Effector memory CD4-positive, alpha-beta T cell (primary cell): Measurements from ENCODE around the gene CDH10.

Source experiments
- DNase-seq, 3 donors: peaks; one replicate each; pipeline ENCODE4 v3.0.0-alpha.2; 2020
- H3K27ac ChIP-seq: 2 replicates; pipeline ENCODE4 v1.7.0; 2013; ENCODE audit warnings: mild to moderate bottlenecking, low read length, moderate library complexity; ENCODE audit not compliant: insufficient read depth, poor library complexity, severe bottlenecking
- H3K27me3 ChIP-seq: replicated peaks from 2 replicates; pipeline ENCODE4 v1.7.0; 2013; ENCODE audit warnings: mild to moderate bottlenecking, low read length; ENCODE audit not compliant: insufficient read depth, control insufficient read depth, poor library complexity, severe bottlenecking
- H3K36me3 ChIP-seq: 2 replicates; pipeline ENCODE4 v1.7.0; 2013; ENCODE audit warnings: mild to moderate bottlenecking, low read length, moderate library complexity; ENCODE audit not compliant: control insufficient read depth, insufficient read depth
- H3K4me1 ChIP-seq: 2 replicates; pipeline ENCODE4 v1.7.0; 2013; ENCODE audit warnings: low read length, mild to moderate bottlenecking; ENCODE audit not compliant: control insufficient read depth, insufficient read depth, poor library complexity, severe bottlenecking
- H3K4me3 ChIP-seq: 2 replicates; pipeline ENCODE4 v1.7.0; 2013; ENCODE audit warnings: low read length, low read depth, mild to moderate bottlenecking; ENCODE audit not compliant: insufficient read depth, poor library complexity, severe bottlenecking
- H3K9me3 ChIP-seq: 2 replicates; pipeline ENCODE4 v1.7.0; 2013; ENCODE audit warnings: mild to moderate bottlenecking, low read length, moderate library complexity; ENCODE audit not compliant: control insufficient read depth

CDH10 gene

GRCh38 chr5:24615159-24615558, 29.6 kb downstream of the CDH10 start:
- Histone ChIP-seq H3K9me3 (no peaks in the 10 kb centered on the region), H3K4me3 (no peak overlapping the region), H3K36me3 (no peaks in the 10 kb centered on the region), H3K27ac (no peak overlapping the region), H3K4me1 (no peaks in the 10 kb centered on the region), H3K27me3 (no peaks in the 10 kb centered on the region)
- DNase-seq = no peak

GRCh38 chr5:24609706-24610105, 35.1 kb downstream of the CDH10 start:
- H3K27me3 ChIP-seq = no peaks in the 10 kb centered on the region
- H3K36me3 ChIP-seq = no peaks in the 10 kb centered on the region
- no peak overlapping the region for H3K27ac ChIP-seq
- H3K9me3 ChIP-seq = peaks cover 4% of the 10 kb centered on the region
- no peaks in the 10 kb centered on the region for H3K4me1 ChIP-seq
- no peak for DNase-seq
- H3K4me3 ChIP-seq = no peak overlapping the region

- Histone ChIP-seq H3K4me1 (no peaks in the 10 kb centered on the region), H3K27me3 (no peaks in the 10 kb centered on the region), H3K4me3 (no peak overlapping the region), H3K27ac (no peak overlapping the region), H3K9me3 (peaks cover 4% of the 10 kb centered on the region), H3K36me3 (no peaks in the 10 kb centered on the region)
- no peak for DNase-seq
Observed at GRCh38 chr5:24606971-24607370, 37.8 kb downstream of the CDH10 start.

- no peaks in the 10 kb centered on the region for H3K36me3 ChIP-seq
- H3K27me3 ChIP-seq = no peaks in the 10 kb centered on the region
- H3K27ac ChIP-seq = no peak overlapping the region
- H3K9me3 ChIP-seq = peaks cover 4% of the 10 kb centered on the region
- H3K4me3 ChIP-seq = no peak overlapping the region
- no peaks in the 10 kb centered on the region for H3K4me1 ChIP-seq
- DNase-seq = no peak
Observed at GRCh38 chr5:24602188-24602587, 42.6 kb downstream of the CDH10 start.

GRCh38 chr5:24598956-24599355, 45.8 kb downstream of the CDH10 start:
- no peaks in the 10 kb centered on the region for H3K27me3 ChIP-seq
- H3K9me3 ChIP-seq = no peaks in the 10 kb centered on the region
- no peaks in the 10 kb centered on the region for H3K36me3 ChIP-seq
- no peak for DNase-seq
- H3K27ac ChIP-seq = no peak overlapping the region
- no peak overlapping the region for H3K4me3 ChIP-seq
- no peaks in the 10 kb centered on the region for H3K4me1 ChIP-seq

- no peak for DNase-seq
- no peaks in the 10 kb centered on the region for H3K4me1 ChIP-seq
- H3K27ac ChIP-seq = no peak overlapping the region
- no peaks in the 10 kb centered on the region for H3K27me3 ChIP-seq
- H3K9me3 ChIP-seq = no peaks in the 10 kb centered on the region
- H3K36me3 ChIP-seq = no peaks in the 10 kb centered on the region
- no peak overlapping the region for H3K4me3 ChIP-seq
Observed at GRCh38 chr5:24595329-24595728, 49.4 kb downstream of the CDH10 start.

- H3K36me3 ChIP-seq = no peaks in the 10 kb centered on the region
- H3K27ac ChIP-seq = no peak overlapping the region
- H3K4me1 ChIP-seq = no peaks in the 10 kb centered on the region
- no peaks in the 10 kb centered on the region for H3K27me3 ChIP-seq
- no peak for DNase-seq
- no peak overlapping the region for H3K4me3 ChIP-seq
- no peaks in the 10 kb centered on the region for H3K9me3 ChIP-seq
Observed at GRCh38 chr5:24591426-24591825, 53.4 kb downstream of the CDH10 start.

- Histone ChIP-seq H3K4me3 (no peak overlapping the region), H3K4me1 (no peaks in the 10 kb centered on the region), H3K27ac (no peak overlapping the region), H3K36me3 (no peaks in the 10 kb centered on the region), H3K27me3 (no peaks in the 10 kb centered on the region), H3K9me3 (no peaks in the 10 kb centered on the region)
- DNase-seq = no peak
Observed at GRCh38 chr5:24589566-24589965, 55.2 kb downstream of the CDH10 start.

- Histone ChIP-seq H3K9me3 (no peaks in the 10 kb centered on the region), H3K36me3 (no peaks in the 10 kb centered on the region), H3K27ac (no peak overlapping the region), H3K4me3 (no peak overlapping the region), H3K27me3 (no peaks in the 10 kb centered on the region), H3K4me1 (no peaks in the 10 kb centered on the region)
- DNase-seq = no peak
Observed at GRCh38 chr5:24585751-24586150, 59.0 kb downstream of the CDH10 start.

- no peak for DNase-seq
- H3K4me1 ChIP-seq = no peaks in the 10 kb centered on the region
- no peaks in the 10 kb centered on the region for H3K9me3 ChIP-seq
- no peak overlapping the region for H3K4me3 ChIP-seq
- H3K36me3 ChIP-seq = no peaks in the 10 kb centered on the region
- no peak overlapping the region for H3K27ac ChIP-seq
- H3K27me3 ChIP-seq = no peaks in the 10 kb centered on the region
Observed at GRCh38 chr5:24571302-24571701, 73.5 kb downstream of the CDH10 start.

- Histone ChIP-seq H3K36me3 (no peaks in the 10 kb centered on the region), H3K4me3 (no peak overlapping the region), H3K4me1 (no peaks in the 10 kb centered on the region), H3K27ac (no peak overlapping the region), H3K27me3 (no peaks in the 10 kb centered on the region), H3K9me3 (no peaks in the 10 kb centered on the region)
- no peak for DNase-seq
Observed at GRCh38 chr5:24566933-24567332, 77.8 kb downstream of the CDH10 start.
